ENCODE measurements around the gene STK32B.

The STK32B gene

GRCh38 chr4:5125321-5125720 lies 74.0 kb downstream of the STK32B start:
- DNase-seq (ENCODE audit: low read depth): no peak

GRCh38 chr4:5126231-5126630 lies 75.0 kb downstream of the STK32B start:
- no peak for DNase-seq (ENCODE audit: low read depth)

GRCh38 chr4:5126857-5127256 lies 75.6 kb downstream of the STK32B start:
- DNase-seq (ENCODE audit: low read depth): no peak

- no peak for DNase-seq (ENCODE audit: low read depth)
Measured at GRCh38 chr4:5127556-5127955, 76.3 kb downstream of the STK32B start.

DNA sequence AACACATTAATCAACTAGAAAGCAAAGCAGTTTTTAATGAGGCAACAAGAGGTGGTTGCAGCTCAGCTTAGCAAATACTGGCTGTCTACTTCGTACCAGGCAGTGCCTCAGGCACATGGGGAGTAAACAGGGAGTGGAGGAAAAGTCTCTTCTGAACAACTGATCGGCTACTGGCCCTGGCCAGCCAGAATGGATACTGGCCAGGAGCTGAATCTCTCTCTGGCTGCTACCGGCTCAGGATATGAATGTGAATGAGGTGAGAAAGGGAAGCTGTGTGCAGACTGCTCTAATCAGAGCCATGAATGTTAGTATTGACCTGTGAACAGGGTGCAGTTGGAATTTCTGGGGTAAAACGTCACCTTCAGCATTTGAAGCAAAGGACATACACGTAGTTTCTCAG lies 77.3 kb downstream of the STK32B start:
- DNase-seq (ENCODE audit: low read depth): no peak

- no peak for DNase-seq (ENCODE audit: low read depth)
Measured at GRCh38 chr4:5133201-5133600, 81.9 kb downstream of the STK32B start.

DNA sequence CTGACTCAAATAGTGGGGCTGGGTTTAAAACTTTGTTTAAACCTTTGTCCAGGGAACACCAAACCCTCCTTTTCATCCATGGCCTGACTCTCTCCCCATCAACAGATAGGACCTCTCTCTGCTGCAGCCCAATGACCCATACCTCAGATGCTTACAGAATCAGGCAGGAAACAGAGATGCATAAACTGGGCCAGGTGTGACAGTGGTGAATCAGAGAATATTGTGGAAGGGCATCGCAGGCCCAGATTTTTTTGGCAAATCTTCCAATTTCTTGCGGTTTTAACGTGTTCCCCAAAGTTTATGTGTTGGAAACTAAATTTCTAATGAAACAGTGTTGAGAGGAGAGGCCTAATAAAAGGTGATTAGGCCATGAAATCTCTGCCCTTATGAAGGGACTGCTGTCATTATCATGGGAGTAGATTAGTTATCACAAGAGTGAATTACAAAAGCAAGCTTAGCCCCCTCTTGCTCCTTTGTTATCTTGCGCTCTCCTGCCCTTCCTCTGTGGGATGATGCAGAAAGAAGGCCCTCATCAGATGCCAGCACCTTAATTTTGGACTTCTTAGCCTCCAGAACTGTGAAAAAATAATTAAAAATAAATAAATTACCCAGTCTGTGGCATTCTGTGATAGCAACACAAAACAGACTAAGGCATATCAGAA lies 82.8 kb downstream of the STK32B start:
- no peak for DNase-seq (ENCODE audit: low read depth)

DNA sequence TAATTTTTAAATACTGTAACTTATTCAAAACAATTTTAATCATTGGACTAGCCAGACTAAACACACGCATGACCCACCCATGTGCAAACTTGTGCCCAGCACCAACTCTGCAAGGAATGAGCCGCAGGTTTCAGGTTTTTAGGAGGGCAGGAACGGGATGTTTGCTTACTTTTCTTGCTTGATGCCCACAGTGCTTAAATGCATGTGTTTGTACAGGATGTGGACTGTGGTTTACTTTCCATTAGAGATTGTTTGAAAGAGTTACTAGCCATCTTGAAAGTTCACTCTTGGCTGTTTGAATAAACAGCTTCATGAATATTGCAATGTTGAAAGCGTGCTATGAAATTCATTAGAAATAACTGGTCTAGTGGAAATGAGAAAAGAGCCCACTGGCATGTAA lies 83.3 kb downstream of the STK32B start:
- DNase-seq (ENCODE audit: low read depth): no peak

GRCh38 chr4:5137226-5137625 lies 85.9 kb downstream of the STK32B start:
- no peak for DNase-seq (ENCODE audit: low read depth)

GRCh38 chr4:5137927-5138326 lies 86.6 kb downstream of the STK32B start:
- DNase-seq (ENCODE audit: low read depth): no peak

GRCh38 chr4:5138389-5138788 lies 87.1 kb downstream of the STK32B start:
- DNase-seq (ENCODE audit: low read depth): no peak

DNA sequence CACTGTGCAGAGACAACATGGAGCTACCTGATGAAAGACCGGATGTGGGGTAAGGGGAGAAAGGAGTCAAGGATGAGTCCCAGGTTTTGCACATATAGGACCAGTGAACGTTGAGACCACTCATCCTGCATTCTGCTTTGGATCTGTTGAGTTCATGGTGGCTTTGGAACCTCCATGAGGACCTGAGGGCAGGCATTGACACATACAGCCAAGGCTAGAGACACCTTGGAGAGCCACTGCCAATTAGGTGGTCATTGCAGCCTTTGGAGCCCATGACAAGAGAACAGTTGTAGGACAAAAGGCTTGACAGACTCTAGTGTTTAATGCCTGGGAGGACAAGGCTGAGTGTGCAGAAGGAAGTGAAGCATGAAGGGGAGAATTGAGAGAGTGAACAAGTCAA lies 87.9 kb downstream of the STK32B start:
- no peak for DNase-seq (ENCODE audit: low read depth)

DNA sequence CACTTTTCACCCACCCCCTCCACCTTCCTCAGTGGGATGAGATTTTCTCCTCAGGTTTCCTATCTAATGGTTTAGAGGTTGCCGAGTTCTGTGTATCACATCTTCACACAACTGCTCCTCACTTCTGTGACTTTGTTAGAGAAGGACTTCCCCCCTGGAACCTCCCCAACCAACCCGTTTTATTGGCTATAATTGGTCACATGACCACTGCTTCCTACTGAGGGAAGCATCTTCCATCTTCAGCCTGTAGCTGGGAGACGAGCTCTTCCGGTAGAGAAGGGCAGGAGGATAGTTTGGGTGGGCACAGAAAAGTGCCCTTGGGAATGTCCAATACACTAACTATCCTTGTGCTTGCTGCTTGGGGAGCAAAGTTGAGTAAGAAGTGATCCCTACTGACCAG lies 90.5 kb downstream of the STK32B start:
- no peak for DNase-seq (ENCODE audit: low read depth)

DNA sequence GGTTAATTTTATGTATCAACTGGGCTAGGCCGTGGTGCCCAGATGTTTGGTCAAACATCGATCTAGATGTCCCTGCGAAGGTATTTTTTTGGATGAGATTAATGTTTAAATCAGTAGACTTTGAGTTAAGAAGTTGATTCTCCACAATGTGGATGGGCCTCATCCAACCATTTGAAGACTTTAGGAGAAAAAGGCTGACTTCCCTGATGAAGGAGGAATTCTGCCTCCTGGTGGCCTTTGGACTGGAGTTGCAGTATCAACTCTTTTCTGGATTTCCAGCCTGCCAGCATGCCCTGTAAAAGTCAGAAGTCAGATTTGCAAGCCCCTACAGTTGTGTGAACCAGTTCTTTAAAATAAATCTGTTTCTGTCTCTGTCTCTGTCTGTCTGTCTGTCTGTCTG lies 91.4 kb downstream of the STK32B start:
- no peak for DNase-seq (ENCODE audit: low read depth)

DNA sequence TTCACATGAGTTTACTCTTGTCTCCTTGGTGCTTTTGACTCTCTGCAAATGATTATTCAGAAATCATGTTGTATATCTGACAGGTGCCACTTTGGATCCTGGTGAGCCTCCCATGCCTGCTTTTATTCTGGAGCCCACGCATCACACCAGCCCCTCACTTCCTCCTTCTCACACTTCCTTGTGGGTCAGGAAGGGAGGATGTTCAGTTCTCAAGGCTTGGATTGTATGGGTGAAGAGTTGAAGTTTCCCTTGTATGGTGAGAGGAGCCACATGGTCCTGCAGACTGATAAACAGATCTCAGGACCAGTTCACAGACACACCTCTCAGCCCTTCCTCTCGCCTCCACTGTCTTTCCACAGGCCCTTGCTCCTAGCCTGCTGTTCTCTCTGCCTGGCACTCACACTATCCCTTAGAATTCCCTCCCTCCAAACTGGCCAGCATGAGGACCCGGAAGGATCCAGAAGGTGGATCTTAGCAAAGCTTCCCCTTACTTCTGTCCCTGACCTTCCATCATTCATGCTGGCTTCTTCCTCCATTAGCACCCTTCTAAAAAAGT lies 92.1 kb downstream of the STK32B start:
- no peak for DNase-seq (ENCODE audit: low read depth)

DNA sequence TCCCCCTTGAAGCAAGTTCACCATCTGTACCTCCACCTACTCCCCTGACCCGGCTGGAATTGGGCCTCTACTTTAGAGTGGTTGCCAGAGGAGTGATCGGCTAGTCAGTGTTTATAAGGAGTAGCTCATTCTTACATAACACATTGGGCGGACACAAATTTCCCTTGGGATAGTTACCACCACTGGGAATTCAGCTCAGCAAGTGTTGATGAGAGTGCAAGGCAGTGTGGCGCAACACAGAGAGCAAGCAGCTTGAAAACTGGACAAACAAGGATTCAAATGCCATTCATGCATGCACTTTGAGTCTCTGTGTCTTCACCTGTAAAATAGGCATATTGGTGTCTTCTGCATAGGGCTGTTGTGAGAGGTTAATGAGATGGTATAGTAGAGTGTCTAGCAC lies 92.7 kb downstream of the STK32B start:
- no peak for DNase-seq (ENCODE audit: low read depth)

DNA sequence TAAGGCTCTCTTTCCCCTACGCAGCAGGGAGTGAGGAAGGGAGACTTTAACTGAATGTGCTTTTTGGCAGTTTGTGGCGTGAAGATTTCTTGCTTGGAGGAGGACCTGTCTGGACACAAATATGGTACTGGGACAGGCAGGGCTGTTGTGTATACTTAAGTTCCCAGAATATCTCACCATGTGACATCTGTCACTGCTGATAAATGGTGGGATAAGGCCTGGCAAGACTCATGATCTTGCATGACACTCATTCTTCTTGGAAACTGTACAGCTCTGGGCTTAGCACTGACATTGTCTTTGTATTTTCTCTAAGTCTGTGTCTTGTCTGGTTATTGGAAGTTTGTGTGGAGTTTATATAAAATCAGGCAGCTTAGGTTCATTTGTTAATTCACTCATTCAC lies 93.1 kb downstream of the STK32B start:
- DNase-seq (ENCODE audit: low read depth): no peak

GRCh38 chr4:5146248-5146647 lies 95.0 kb downstream of the STK32B start:
- no peak for DNase-seq (ENCODE audit: low read depth)

DNA sequence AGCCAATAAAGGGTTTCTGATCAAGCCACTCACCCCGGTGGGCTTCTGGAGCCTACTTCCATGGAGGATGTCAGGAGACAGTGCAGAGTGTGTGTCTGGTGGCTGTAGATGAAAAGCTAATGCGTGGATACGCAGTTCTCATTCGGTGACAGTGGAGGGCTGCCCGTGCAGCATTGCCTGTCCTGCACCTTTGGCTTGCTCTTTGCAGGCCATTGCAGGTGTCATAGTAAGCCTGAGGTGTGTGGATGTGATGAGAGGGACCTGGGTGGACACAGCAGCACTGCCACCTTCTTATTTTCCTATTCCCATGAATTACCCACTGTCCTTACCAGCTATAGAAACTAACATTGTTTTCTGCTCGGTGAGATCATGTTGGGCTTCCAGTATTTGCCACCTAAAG lies 101.2 kb downstream of the STK32B start:
- DNase-seq (ENCODE audit: low read depth): no peak

- no peak for DNase-seq (ENCODE audit: low read depth)
Measured at GRCh38 chr4:5156682-5157081, 105.4 kb downstream of the STK32B start.

GRCh38 chr4:5157791-5158770 lies 106.8 kb downstream of the STK32B start:
- DNase-seq (ENCODE audit: low read depth): no peak

GRCh38 chr4:5158825-5159224 lies 107.5 kb downstream of the STK32B start:
- no peak for DNase-seq (ENCODE audit: low read depth)

- no peak for DNase-seq (ENCODE audit: low read depth)
Measured at GRCh38 chr4:5160668-5161067, 109.4 kb downstream of the STK32B start.
